NCI-H187 (cell line): ENCODE data around the gene ATP8A2.
A peak's percentile ranks its signal among the peaks of the same experiment; 100 is the strongest.
"Not testable (repeated sequence)": the region's sequence is repeated elsewhere in the genome, so short reads cannot be mapped to it uniquely, and the experiment has no call there.

Source experiments
- DNase-seq, 2 experiments: peaks; one replicate each; lab custom pipeline; 2025; lab: John Stamatoyannopoulos, UW

ATP8A2 gene

DNA sequence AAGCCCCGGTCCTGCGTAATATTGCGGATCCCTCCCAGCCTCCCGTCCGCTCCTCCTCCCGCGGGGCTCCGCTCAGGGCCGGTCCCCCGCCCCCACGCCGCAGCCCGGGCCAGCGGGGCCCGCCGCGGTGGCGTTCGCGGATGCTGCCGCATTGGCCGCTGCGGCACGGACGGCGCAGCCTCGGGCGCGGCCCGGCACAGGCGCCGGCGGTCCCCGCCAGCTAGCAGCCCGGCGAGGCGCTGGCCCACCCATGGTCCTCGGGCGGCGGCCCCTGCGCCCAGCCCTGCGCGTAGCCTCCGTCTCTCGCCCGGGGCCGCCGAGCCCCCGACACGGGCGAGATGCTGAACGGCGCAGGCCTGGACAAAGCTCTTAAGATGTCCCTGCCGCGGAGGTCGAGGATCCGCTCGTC, at the start of gene ATP8A2:
Gene ATP8A2, plus strand, starts transcription at position 100 of the 409 bp plus-strand sequence. Its CDS starts 239 bp downstream, at position 339.
- no peak for DNase-seq

DNA sequence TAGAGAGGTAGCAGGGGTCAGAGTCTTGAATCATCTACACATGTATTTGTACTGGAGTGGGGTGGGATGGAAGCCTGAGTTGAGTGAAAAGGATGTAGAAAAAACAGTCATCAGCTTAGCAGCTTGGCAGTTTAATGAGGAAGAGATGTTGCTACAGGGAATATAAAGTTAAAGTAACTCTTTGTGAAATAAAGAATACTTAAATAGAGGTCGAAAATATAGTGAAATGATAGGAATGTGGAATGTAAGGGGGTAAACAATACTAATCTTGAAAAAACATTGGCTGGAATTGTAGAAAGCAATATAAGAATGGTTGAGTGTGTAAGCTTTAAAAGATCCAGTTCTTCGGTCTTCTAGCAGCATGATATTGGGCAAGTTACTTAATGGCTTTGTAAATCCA, 47.7 kb upstream of the ATP8A2 start:
- no peak for DNase-seq

DNA sequence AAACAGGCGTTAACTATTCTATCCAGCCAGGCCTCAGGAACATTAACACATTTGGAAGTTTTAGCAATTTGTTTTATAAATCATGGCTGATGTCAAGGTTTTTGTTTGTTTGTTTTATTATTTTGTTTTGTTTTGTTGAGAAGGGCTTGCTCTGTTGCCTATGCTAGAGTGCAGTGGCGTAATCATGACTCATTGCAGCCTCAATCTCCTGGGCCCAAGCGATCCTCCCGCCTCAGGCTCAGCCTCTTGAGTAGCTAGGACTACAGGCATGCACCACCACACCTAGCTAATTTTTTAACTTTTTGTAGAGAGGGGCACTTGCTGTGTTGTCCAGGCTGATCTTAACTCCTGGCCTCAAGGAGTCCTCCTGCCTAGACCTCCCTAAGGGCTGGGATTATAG, 42.1 kb upstream of the ATP8A2 start:
- DNase-seq: no peak

DNA sequence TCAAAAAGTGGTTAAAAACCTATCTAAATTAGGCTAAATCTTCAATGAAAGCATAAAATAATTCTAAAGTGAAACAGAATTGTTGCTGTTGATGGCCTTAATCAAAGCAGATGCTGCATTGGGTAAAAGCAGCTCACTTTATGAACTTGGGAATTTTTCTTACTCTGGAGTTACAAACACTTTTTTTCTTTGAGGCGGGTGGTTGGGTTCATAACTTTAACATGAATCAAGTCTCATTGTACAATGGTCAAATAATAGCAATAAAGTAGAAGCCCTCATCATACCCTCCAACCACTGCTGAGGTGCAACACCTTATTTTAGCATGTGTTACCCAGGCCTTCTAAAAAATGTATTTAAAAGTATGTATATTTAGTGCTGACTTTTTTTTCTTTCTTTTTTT, 41.2 kb upstream of the ATP8A2 start:
- DNase-seq: no peak

DNA sequence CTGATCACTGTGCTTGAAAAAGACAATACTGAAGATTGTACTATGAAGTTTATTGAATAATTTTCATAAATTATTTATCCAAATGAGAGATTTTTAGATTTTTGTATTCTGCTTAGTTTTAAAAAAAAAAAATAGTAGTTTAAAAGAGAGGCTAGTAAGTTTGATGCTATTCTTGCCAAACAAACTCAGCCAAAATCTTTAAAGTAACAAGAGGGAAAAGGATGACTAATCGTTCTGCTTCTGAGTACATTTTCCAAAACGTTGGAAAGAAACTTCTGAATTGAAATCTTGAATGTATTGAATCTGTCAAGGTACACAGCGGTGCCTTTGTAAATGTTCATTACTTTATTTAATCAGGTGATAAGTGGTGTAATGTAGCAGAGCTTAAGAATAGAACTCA, 35.9 kb upstream of the ATP8A2 start:
- no peak for DNase-seq

GRCh38 chr13:25345576-25345975, 26.2 kb upstream of the ATP8A2 start:
- DNase-seq: no peak

DNA sequence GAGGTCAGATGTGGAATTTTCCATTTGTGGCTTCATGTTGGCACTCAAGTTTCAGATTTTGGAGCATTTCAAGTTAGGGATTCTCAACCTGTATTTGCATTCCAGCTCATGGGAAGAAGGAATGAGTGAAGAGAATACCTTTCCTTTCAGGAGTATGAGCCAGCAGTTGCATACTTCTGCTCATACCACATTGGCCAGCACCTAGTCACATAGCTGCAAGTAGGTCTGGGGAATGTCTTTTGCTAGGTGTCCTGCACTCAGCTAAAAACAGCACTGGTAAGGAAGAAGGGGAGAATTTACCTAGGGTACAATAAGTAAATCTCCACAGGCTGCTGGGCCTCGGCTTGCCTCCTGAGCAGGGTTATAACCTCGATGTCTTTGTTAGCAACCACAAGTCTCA, 24.6 kb upstream of the ATP8A2 start:
- DNase-seq: no peak

DNA sequence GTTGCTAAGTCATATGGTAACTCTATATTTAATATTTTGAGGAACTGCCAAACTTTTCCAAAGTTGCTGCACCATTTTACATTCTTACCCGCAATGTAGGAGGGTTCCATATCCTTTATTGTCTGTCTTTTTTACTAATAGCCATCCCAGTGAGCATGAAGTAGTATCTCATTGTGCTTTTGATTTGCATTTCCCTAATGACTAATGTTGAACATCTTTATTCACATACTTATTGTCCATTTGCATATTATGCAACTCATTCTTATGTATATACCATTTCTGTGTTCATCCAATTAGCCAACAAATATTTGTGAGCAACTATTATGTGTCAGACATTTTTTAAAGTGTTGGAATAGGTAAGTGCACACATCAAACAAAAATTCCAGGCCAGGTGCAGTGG, 20.4 kb upstream of the ATP8A2 start:
- DNase-seq: no peak

DNA sequence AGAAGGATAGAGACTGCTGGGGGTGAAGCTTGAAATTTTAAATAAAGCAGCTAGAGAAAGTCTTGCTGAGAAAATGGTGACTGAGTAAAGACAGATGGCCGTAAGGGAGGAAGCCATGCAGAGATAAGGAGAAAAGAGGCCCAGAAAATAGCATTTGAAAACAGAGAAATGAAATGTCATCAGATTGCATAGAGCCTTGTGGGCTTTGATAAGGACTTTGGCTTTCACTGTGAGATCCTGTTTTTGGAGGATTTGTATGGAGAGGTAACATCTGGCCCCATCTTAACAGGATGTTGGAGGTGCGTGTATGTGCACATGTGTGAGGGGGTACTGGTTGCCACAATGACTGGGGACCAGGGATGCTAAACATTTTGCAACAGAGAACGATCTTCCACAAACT, 19.5 kb upstream of the ATP8A2 start:
- DNase-seq: no peak

- no peak for DNase-seq
These were observed 19.0 kb upstream of the ATP8A2 start for GRCh38 chr13:25352806-25353205.

- DNase-seq: no peak
These were observed 18.4 kb upstream of the ATP8A2 start for GRCh38 chr13:25353344-25353743.

DNA sequence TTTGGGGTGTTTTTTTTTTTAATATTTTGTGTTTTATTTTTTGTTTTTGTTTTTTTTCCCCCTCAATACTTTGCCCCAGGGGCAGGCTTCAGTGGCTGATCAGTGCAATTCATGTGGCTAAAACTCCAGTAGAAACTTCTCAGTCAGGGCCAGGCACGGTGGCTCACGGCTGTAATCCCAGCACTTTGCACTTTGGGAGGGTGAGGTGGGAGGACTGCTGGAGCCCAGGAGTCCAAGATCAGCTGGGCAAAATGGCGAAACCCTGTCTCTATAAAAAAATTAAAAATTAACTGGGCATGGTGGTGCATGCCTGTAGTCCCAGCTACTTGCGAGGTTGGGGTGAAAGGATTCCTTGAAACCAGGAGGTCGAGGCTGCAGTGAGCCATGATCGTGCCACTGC, 17.4 kb upstream of the ATP8A2 start:
- no peak for DNase-seq

DNA sequence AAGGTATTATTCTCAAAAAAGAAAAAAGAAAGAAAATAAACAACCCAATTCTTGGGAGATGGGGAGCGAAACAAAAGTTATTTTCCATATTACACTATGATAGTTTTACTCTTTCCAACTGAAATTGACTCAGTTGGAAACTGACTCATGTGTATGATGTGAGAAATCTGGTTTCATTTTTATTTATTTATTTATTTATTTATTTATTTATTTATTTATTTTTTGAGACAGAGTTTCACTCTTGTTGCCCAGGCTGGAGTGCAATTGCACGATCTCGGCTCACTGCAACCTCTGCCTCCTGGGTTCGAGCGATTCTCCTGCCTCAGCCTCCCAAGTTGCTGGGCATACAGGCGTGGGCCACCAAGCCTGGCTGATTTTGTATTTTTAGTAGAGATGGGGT, 11.3 kb upstream of the ATP8A2 start:
- DNase-seq: not testable (repeated sequence)

DNA sequence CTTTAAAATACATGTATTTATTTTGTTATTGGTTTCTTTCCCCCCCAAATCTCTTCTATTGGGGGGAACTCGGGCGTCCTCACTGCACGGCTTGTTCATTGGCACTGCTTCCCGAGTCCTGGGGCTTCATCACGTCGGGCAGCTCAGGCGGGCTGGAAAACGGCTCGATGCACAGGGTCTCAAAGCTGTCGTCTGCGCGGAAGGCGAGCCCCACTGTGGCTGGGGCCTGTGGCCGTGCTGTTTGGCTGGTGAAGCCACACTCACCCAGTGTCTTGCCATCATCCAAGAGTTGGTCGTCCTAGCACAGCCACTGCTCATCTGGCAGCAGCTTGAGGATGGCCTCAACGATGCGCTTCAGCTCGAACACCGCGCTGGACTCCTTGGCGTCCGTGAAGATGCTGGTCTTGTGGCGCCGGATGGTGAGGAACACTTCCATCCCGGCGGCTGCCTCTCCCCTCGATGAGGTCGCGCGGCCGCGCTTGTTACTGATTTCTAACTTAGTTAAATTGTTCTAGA, 6.0 kb upstream of the ATP8A2 start:
- DNase-seq: no peak

GRCh38 chr13:25371158-25371874, 458 bp upstream of the ATP8A2 start:
- no peak for DNase-seq

- DNase-seq: no peak
These were observed 709 bp downstream of the ATP8A2 start for GRCh38 chr13:25372284-25373081.

GRCh38 chr13:25375727-25376358, 4.1 kb downstream of the ATP8A2 start:
- peak in 1 of 2 experiments; percentile 20 for DNase-seq

GRCh38 chr13:25377244-25377962, 5.6 kb downstream of the ATP8A2 start:
- no peak for DNase-seq

- no peak for DNase-seq
These were observed 6.8 kb downstream of the ATP8A2 start for GRCh38 chr13:25378528-25378927.

GRCh38 chr13:25379011-25379410, 7.2 kb downstream of the ATP8A2 start:
- no peak for DNase-seq

DNA sequence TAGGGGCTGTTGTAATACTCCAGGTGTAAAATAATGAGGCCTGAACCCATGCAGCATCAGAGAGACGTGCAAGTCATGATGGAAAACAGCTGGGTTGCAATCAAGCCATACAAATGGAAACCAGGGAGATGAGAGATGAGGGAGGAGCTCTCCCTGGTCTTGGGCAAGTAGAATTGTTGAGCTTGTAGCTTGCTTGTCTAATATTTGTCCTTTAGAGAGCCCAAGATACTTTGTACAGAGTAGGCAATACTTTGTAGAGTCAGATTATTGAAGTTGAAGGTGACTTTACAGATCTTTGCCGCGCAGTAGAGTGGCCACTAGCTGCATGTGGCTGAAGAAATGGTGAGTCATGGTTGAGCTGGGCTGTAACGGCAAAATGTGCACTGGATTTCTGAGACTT, 8.3 kb downstream of the ATP8A2 start:
- no peak for DNase-seq

DNA sequence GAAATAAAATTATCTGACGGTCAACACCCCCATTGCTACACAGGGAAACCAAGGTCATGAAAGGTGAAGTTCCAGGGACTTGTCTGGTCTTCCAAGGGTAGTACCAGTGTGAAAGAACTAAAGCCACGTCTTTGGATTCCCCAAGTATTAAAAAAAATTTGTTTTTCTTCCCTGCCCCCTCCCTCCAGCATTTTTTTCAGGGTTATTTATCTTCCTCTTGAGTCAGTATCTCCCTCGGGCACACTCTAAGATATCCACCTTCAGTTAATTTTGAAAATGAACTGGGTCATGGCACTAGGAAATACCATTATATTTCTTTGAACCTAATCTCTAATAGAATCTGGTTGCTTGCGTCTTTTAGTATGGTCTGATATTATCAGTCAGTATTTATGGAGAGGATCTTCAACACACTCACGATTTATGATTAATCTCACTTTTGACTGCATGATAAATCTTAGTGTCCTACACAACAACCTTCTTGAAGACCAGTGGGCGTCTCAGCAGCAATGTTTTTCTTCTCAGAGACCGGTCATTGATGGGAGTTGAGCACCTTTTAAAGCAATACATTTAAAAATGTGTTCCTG, 9.1 kb downstream of the ATP8A2 start:
- no peak for DNase-seq
